HepG2 (cell line): Measurements from ENCODE around the gene PLGRKT. TPM values are rescaled to one million over a fixed set of nuclear protein-coding genes. Genes with fewer than 3 reads are reported as not detected.
"Not testable (repeated sequence)": the region's sequence is repeated elsewhere in the genome, so short reads cannot be mapped to it uniquely, and the experiment has no call there.

ENCODE experiments used
- ATAC-seq: fragments of 200-7000 bp; cut with Tn5 transposase; 3 replicates; pipeline ENCODE4 v1.9.1; 2020; ENCODE audit warnings: mild to moderate bottlenecking, moderate library complexity
- BruUV-seq: library from RNA; stranded (reverse); fragments of 400-500 nt; replicated peaks from 2 replicates; lab custom pipeline; 2021; lab: Mats Ljungman, UMichigan
- CTCF ChIA-PET: fragments of 300-600 bp; formaldehyde crosslinking; extraction: SDS; loops from one replicate; lab custom pipeline; 2021; ENCODE audit warnings: low total read pairs, inconsistent platforms, low intra/inter-chr PET ratio; lab: Yijun Ruan, JAX
- POLR2A ChIA-PET: fragments of 350-600 bp; sonication (Branson Sonifier 250); formaldehyde crosslinking; loops from one replicate; lab custom pipeline; 2020; ENCODE audit warnings: antibody characterized with exemption, inconsistent platforms; lab: Yijun Ruan, JAX
- DNase-seq: peaks from one replicate; pipeline ENCODE4 v3.0.0-alpha.2; 2015; ENCODE audit warnings: low spot score
- FAIRE-seq: peaks from 3 replicates; lab custom pipeline; 2011; peaks lifted over from hg19 to GRCh38; lab: Jason Lieb, UNC
- H2AFZ ChIP-seq: one replicate; pipeline ENCODE4 v1.6.1; 2011; ENCODE audit warnings: low read length, inconsistent platforms
- H3K27ac ChIP-seq: fragments of 300-600 bp; 3 replicates; pipeline ENCODE4 v1.8.0; 2011; ENCODE audit warnings: mixed run types, mild to moderate bottlenecking, mixed read lengths, low read length, inconsistent platforms; ENCODE audit not compliant: insufficient read depth; ENCODE audit errors: extremely low read length
- H3K27me3 ChIP-seq, 2 experiments: fragments of 200-600 bp in 1 of 2; 2 replicates in 1 of 2; 3 replicates in 1 of 2; pipeline versions ENCODE4 v1.6.0 to v1.8.0; 2011; ENCODE audit warnings: low read length in 2 of 2, mild to moderate bottlenecking in 2 of 2, moderate library complexity in 2 of 2, inconsistent platforms in 1 of 2; ENCODE audit not compliant: insufficient read depth in 2 of 2, control insufficient read depth in 1 of 2
- H3K36me3 ChIP-seq, 2 experiments: fragments of 200-600 bp in 1 of 2; replicated peaks in 1 of 2; 2 replicates in 1 of 2; 3 replicates in 1 of 2; pipeline versions ENCODE4 v1.5.1 to v1.8.0; 2011; ENCODE audit warnings: low read length in 2 of 2, inconsistent platforms in 1 of 2; ENCODE audit not compliant: insufficient read depth in 2 of 2, control insufficient read depth in 1 of 2
- H3K4me1 ChIP-seq: 2 replicates; pipeline ENCODE4 v1.5.1; 2012; ENCODE audit warnings: low read length, inconsistent platforms; ENCODE audit not compliant: insufficient read depth
- H3K4me2 ChIP-seq: 2 replicates; pipeline ENCODE4 v1.6.0; 2011; ENCODE audit warnings: low read depth, low read length, inconsistent platforms
- H3K4me3 ChIP-seq, 3 experiments: fragments of 200-600 bp in 1 of 3; sonication (generic), shearing (Covaris generic) in 1 of 3; replicated peaks in 1 of 3; 2 replicates each; pipeline ENCODE4 v1.5.1; 2011 to 2016; ENCODE audit warnings: low read length in 3 of 3, inconsistent platforms in 2 of 3, low read depth in 2 of 3, mild to moderate bottlenecking in 2 of 3, control low read depth in 1 of 3, mixed read lengths in 1 of 3; ENCODE audit not compliant: insufficient read depth in 1 of 3
- H3K79me2 ChIP-seq: one replicate; pipeline ENCODE4 v1.6.1; 2011; ENCODE audit warnings: low read length, inconsistent platforms; ENCODE audit not compliant: insufficient read depth
- H3K9ac ChIP-seq: 2 replicates; pipeline ENCODE4 v1.6.0; 2011; ENCODE audit warnings: mild to moderate bottlenecking, low read depth, low read length, inconsistent platforms; ENCODE audit not compliant: insufficient read depth
- H3K9me3 ChIP-seq: 2 replicates; pipeline ENCODE4 v1.5.1; 2012; ENCODE audit warnings: mild to moderate bottlenecking, low read length
- H4K20me1 ChIP-seq: 2 replicates; pipeline ENCODE4 v1.6.0; 2011; ENCODE audit warnings: inconsistent platforms, mild to moderate bottlenecking, low read length, moderate library complexity; ENCODE audit not compliant: insufficient read depth
- KAT8 ChIP-seq: IDR thresholded peaks from 2 replicates; pipeline ENCODE4 v1.6.1; 2016; ENCODE audit warnings: missing genetic modification reagents, missing compliant biosample characterization
- LCORL ChIP-seq, 2 experiments: fragments of 450-650 bp in 1 of 2; sonication (generic) in 1 of 2; formaldehyde crosslinking in 1 of 2; IDR thresholded peaks; 2 replicates each; pipeline versions ENCODE4 v1.5.0 to v1.6.1; 2017 to 2020; ENCODE audit warnings: antibody characterized with exemption in 1 of 2, missing genetic modification reagents in 1 of 2
- SETDB1 ChIP-seq: sonication (generic); formaldehyde crosslinking; IDR thresholded peaks from 2 replicates; pipeline ENCODE4 v1.5.1; 2020; ENCODE audit warnings: missing genetic modification reagents, mild to moderate bottlenecking, borderline replicate concordance
- ZNF143 ChIP-seq: sonication (generic); formaldehyde crosslinking; IDR thresholded peaks from 2 replicates; pipeline ENCODE4 v1.4.0; 2020; ENCODE audit warnings: missing genetic modification reagents
- ZNF282 ChIP-seq: fragments of 450-650 bp; IDR thresholded peaks from 2 replicates; pipeline ENCODE4 v1.6.1; 2018; ENCODE audit not compliant: partially characterized antibody
- ZNF556 ChIP-seq: sonication (generic); formaldehyde crosslinking; IDR thresholded peaks from 2 replicates; pipeline ENCODE4 v1.4.0; 2020; ENCODE audit warnings: mild to moderate bottlenecking, missing genetic modification reagents, borderline replicate concordance
- WGBS: methylation state at CpG from one replicate; pipeline ENCODE4 v1.1.6; 2017; ENCODE audit warnings: low lambda C conversion rate; 5-methylcytosine and 5-hydroxymethylcytosine counted together
- in situ Hi-C: cut with HindIII; loops from 2 replicates; pipeline ENCODE4 v1.10.0; 2017; ENCODE audit warnings: low pct_unique_long_range_greater_than_20kb; ENCODE audit not compliant: extremely low pct_ligation_motif_present
- intact Hi-C: fragments of 100-400 bp; cut with micrococcal nuclease; formaldehyde crosslinking; loops from one replicate; pipeline ENCODE4 v1.10.0; 2022; ENCODE audit not compliant: unreplicated experiment
- polyA plus RNA-seq, 8 experiments: library from polyadenylated mRNA; depleted of rRNA in 3 of 8; stranded (reverse) in 7 of 8; unstranded in 1 of 8; fragments of >200 nt; fragmentation: Illumina TruSeq in 4 of 8; extraction: Trizol in 4 of 8; gene quantifications; 2 replicates each; pipeline versions ENCODE4 v1.2.1 to v1.2.3, GENCODE V29; 2011 to 2016; ENCODE audit warnings: low read depth in 4 of 8, missing spikeins in 1 of 8, mixed read lengths in 1 of 8; ENCODE audit not compliant: insufficient read depth in 1 of 8
- total RNA-seq, 5 experiments: library from RNA; depleted of rRNA; stranded (reverse); fragments of >200 nt; fragmentation: Illumina TruSeq; extraction: Trizol; gene quantifications; 2 replicates each; pipeline ENCODE4 v1.2.3, GENCODE V29; 2016; ENCODE audit warnings: low read depth in 1 of 5
- TF ChIP-seq, protein P1 (sequence below): fragments of 450-650 bp; IDR thresholded peaks from 2 replicates; pipeline ENCODE4 v1.6.1; 2017; ENCODE audit warnings: mild to moderate bottlenecking
- TF ChIP-seq, protein P2 (sequence below): sonication (generic); formaldehyde crosslinking; IDR thresholded peaks from 2 replicates; pipeline ENCODE4 v1.4.0; 2020; ENCODE audit warnings: missing genetic modification reagents
- TF ChIP-seq, protein P3 (sequence below), 2 experiments: IDR thresholded peaks; 2 replicates each; pipeline ENCODE4 v1.6.1; 2011 to 2012; ENCODE audit warnings: low read length in 2 of 2, borderline replicate concordance in 1 of 2, low read depth in 1 of 2, mild to moderate bottlenecking in 1 of 2, moderate library complexity in 1 of 2

Gene PLGRKT
- total and polyA plus RNA-seq, 2 of the 13 experiments (the other 11 are each of a cell fraction or from before 2014, with no cell fraction given) = 5.0 to 15.8 TPM

DNA sequence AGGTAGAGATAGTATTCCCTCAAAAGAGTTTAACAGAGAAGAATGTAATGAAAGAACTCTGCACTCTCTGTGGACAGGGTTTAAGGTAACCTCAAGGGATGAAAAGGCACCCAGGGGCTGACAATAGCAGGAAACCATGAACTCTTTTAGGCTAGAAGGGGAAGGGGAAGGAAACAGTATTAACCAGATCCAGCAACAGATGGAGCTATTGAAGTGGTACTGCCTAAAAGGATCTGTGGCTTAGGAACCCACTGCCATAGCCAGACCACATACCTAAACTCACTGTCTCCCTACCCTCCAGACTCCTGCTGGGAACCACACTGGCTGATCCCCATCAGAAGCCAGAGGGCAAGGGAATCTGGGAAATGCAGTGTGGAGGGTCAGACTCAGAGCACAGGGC lies 35.5 kb downstream of the PLGRKT start (continued):
- TF ChIP-seq, protein P1, sequence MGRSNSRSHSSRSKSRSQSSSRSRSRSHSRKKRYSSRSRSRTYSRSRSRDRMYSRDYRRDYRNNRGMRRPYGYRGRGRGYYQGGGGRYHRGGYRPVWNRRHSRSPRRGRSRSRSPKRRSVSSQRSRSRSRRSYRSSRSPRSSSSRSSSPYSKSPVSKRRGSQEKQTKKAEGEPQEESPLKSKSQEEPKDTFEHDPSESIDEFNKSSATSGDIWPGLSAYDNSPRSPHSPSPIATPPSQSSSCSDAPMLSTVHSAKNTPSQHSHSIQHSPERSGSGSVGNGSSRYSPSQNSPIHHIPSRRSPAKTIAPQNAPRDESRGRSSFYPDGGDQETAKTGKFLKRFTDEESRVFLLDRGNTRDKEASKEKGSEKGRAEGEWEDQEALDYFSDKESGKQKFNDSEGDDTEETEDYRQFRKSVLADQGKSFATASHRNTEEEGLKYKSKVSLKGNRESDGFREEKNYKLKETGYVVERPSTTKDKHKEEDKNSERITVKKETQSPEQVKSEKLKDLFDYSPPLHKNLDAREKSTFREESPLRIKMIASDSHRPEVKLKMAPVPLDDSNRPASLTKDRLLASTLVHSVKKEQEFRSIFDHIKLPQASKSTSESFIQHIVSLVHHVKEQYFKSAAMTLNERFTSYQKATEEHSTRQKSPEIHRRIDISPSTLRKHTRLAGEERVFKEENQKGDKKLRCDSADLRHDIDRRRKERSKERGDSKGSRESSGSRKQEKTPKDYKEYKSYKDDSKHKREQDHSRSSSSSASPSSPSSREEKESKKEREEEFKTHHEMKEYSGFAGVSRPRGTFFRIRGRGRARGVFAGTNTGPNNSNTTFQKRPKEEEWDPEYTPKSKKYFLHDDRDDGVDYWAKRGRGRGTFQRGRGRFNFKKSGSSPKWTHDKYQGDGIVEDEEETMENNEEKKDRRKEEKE = no peak
- TF ChIP-seq ZNF282 (no peak), KAT8 (CRISPR knock-in tag) (no peak), ZNF556 (CRISPR knock-in tag) (no peak), LCORL (IDR thresholded peaks at IDR 0.05) (no peak), LCORL (CRISPR knock-in tag; IDR thresholded peaks at IDR 0.05) (no peak), ZNF143 (CRISPR knock-in tag) (no peak), SETDB1 (no peak)
- TF ChIP-seq, protein P2, sequence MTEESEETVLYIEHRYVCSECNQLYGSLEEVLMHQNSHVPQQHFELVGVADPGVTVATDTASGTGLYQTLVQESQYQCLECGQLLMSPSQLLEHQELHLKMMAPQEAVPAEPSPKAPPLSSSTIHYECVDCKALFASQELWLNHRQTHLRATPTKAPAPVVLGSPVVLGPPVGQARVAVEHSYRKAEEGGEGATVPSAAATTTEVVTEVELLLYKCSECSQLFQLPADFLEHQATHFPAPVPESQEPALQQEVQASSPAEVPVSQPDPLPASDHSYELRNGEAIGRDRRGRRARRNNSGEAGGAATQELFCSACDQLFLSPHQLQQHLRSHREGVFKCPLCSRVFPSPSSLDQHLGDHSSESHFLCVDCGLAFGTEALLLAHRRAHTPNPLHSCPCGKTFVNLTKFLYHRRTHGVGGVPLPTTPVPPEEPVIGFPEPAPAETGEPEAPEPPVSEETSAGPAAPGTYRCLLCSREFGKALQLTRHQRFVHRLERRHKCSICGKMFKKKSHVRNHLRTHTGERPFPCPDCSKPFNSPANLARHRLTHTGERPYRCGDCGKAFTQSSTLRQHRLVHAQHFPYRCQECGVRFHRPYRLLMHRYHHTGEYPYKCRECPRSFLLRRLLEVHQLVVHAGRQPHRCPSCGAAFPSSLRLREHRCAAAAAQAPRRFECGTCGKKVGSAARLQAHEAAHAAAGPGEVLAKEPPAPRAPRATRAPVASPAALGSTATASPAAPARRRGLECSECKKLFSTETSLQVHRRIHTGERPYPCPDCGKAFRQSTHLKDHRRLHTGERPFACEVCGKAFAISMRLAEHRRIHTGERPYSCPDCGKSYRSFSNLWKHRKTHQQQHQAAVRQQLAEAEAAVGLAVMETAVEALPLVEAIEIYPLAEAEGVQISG (CRISPR knock-in tag) = no peak
- TF ChIP-seq, all 625 proteins: peak for 0

- H3K36me3 ChIP-seq, DNase-seq, H3K9me3 ChIP-seq, H4K20me1 ChIP-seq, H3K4me1 ChIP-seq, H3K27ac ChIP-seq, POLR2A ChIA-PET, ATAC-seq, H3K79me2 ChIP-seq, CTCF ChIA-PET, H2AFZ ChIP-seq, H3K4me3 ChIP-seq, H3K4me2 ChIP-seq, in situ Hi-C loops, H3K27me3 ChIP-seq, FAIRE-seq, intact Hi-C loops, H3K9ac ChIP-seq, BruUV-seq: not testable (repeated sequence)
- WGBS = 64% methylated on average over 3 of the region's 3 CpGs
- TF ChIP-seq, protein P3, sequence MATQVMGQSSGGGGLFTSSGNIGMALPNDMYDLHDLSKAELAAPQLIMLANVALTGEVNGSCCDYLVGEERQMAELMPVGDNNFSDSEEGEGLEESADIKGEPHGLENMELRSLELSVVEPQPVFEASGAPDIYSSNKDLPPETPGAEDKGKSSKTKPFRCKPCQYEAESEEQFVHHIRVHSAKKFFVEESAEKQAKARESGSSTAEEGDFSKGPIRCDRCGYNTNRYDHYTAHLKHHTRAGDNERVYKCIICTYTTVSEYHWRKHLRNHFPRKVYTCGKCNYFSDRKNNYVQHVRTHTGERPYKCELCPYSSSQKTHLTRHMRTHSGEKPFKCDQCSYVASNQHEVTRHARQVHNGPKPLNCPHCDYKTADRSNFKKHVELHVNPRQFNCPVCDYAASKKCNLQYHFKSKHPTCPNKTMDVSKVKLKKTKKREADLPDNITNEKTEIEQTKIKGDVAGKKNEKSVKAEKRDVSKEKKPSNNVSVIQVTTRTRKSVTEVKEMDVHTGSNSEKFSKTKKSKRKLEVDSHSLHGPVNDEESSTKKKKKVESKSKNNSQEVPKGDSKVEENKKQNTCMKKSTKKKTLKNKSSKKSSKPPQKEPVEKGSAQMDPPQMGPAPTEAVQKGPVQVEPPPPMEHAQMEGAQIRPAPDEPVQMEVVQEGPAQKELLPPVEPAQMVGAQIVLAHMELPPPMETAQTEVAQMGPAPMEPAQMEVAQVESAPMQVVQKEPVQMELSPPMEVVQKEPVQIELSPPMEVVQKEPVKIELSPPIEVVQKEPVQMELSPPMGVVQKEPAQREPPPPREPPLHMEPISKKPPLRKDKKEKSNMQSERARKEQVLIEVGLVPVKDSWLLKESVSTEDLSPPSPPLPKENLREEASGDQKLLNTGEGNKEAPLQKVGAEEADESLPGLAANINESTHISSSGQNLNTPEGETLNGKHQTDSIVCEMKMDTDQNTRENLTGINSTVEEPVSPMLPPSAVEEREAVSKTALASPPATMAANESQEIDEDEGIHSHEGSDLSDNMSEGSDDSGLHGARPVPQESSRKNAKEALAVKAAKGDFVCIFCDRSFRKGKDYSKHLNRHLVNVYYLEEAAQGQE (IDR thresholded peaks at IDR 0.05; ENCODE audit: borderline replicate concordance in 1 of 2, low read depth in 1 of 2, low read length in 2 of 2) = peak in 1 of 2 experiments; percentile 49; a peak in 1 of 4 replicates
Observed at GRCh38 chr9:5397547-5397946, 40.2 kb downstream of the PLGRKT start.
